NCI-H82 treated with DMSO at 0.1 percent for 48 hours (cell line): ENCODE data around the gene CRYBA4.
"Not testable (repeated sequence)": the region's sequence is repeated elsewhere in the genome, so short reads cannot be mapped to it uniquely, and the experiment has no call there.

Experiments used
- DNase-seq: peaks from one replicate; lab custom pipeline; 2025; ENCODE audit not compliant: unreplicated experiment; lab: John Stamatoyannopoulos, UW

CRYBA4 gene

GRCh38 chr22:26593763-26594162 is 28.0 kb upstream of the CRYBA4 start:
- DNase-seq: no peak

GRCh38 chr22:26597026-26597425 is 24.7 kb upstream of the CRYBA4 start:
- DNase-seq: no peak

- DNase-seq: no peak
Measured at GRCh38 chr22:26597480-26597879, 24.3 kb upstream of the CRYBA4 start.

GRCh38 chr22:26599505-26599904 is 22.3 kb upstream of the CRYBA4 start:
- DNase-seq: no peak

GRCh38 chr22:26601726-26602125 is 20.0 kb upstream of the CRYBA4 start:
- DNase-seq: no peak

GRCh38 chr22:26602127-26602526 is 19.6 kb upstream of the CRYBA4 start:
- DNase-seq: no peak

GRCh38 chr22:26604368-26604767 is 17.4 kb upstream of the CRYBA4 start:
- no peak for DNase-seq

GRCh38 chr22:26606611-26607010 is 15.2 kb upstream of the CRYBA4 start:
- no peak for DNase-seq

- DNase-seq: no peak
Measured at GRCh38 chr22:26608129-26608528, 13.6 kb upstream of the CRYBA4 start.

- DNase-seq: no peak
Measured at GRCh38 chr22:26609287-26609686, 12.5 kb upstream of the CRYBA4 start.

GRCh38 chr22:26610072-26610958 is 11.4 kb upstream of the CRYBA4 start:
- DNase-seq: no peak

- DNase-seq: no peak
Measured at GRCh38 chr22:26610996-26611395, 10.8 kb upstream of the CRYBA4 start.

- no peak for DNase-seq
Measured at GRCh38 chr22:26612652-26613051, 9.1 kb upstream of the CRYBA4 start.

- not testable (repeated sequence) for DNase-seq
Measured at GRCh38 chr22:26613753-26614152, 8.0 kb upstream of the CRYBA4 start.

GRCh38 chr22:26614322-26614721 is 7.4 kb upstream of the CRYBA4 start:
- DNase-seq: no peak

GRCh38 chr22:26615149-26615548 is 6.6 kb upstream of the CRYBA4 start:
- no peak for DNase-seq

GRCh38 chr22:26615830-26616435 is 5.8 kb upstream of the CRYBA4 start:
- DNase-seq: no peak

- no peak for DNase-seq
Measured at GRCh38 chr22:26616650-26617049, 5.1 kb upstream of the CRYBA4 start.

- no peak for DNase-seq
Measured at GRCh38 chr22:26617271-26618199, 4.2 kb upstream of the CRYBA4 start, which contains the start of gene CRYBB1. Gene CRYBB1, minus strand, starts transcription at chr22:26618027. Its CDS starts 1,708 bp downstream, at chr22:26616319.

- no peak for DNase-seq
Measured at GRCh38 chr22:26618455-26618854, 3.3 kb upstream of the CRYBA4 start.

GRCh38 chr22:26619510-26619909 is 2.3 kb upstream of the CRYBA4 start:
- DNase-seq: no peak
